GM12878 (cell line): ENCODE measurements around the gene FCGR3B. TPM values are rescaled to one million over a fixed set of nuclear protein-coding genes. Genes with fewer than 3 reads are reported as not detected.
"Not testable (repeated sequence)": the region's sequence is repeated elsewhere in the genome, so short reads cannot be mapped to it uniquely, and the experiment has no call there.

ENCODE experiments used
- ATAC-seq: fragments of 200-7000 bp; cut with Tn5 transposase; 3 replicates; pipeline ENCODE4 v1.9.1; 2020; ENCODE audit warnings: mild to moderate bottlenecking, moderate library complexity
- BruUV-seq: library from RNA; stranded (reverse); fragments of 400-500 nt; replicated peaks from 2 replicates; lab custom pipeline; 2021; lab: Mats Ljungman, UMichigan
- CTCF ChIA-PET: fragments of 300-600 bp; sonication (Branson Sonifier 250); formaldehyde crosslinking; extraction: SDS; loops from one replicate; lab custom pipeline; 2021; ENCODE audit warnings: inconsistent platforms; lab: Yijun Ruan, JAX
- POLR2A ChIA-PET: fragments of 350-600 bp; formaldehyde crosslinking; extraction: SDS; loops from one replicate; lab custom pipeline; 2021; ENCODE audit warnings: inconsistent platforms; lab: Charles Lee
- RAD21 ChIA-PET: fragments of 300-600 bp; sonication (Branson Sonifier 250); formaldehyde crosslinking; loops from one replicate; lab custom pipeline; 2023; ENCODE audit warnings: antibody characterized with exemption; ENCODE audit not compliant: unreplicated experiment; lab: Charles Lee
- SMC1A ChIA-PET: fragments of 300-600 bp; sonication (Branson Sonifier 250); formaldehyde crosslinking; loops from one replicate; lab custom pipeline; 2023; ENCODE audit not compliant: unreplicated experiment, uncharacterized antibody; lab: Charles Lee
- DNase-seq: peaks from one replicate; pipeline ENCODE4 v3.0.0-alpha.2; 2011; ENCODE audit warnings: low read depth, low spot score
- FAIRE-seq: peaks from 3 replicates; lab custom pipeline; 2011; peaks lifted over from hg19 to GRCh38; lab: Jason Lieb, UNC
- H2AFZ ChIP-seq: 2 replicates; pipeline ENCODE4 v1.6.0; 2011; ENCODE audit warnings: low read depth, low read length, control low read depth; ENCODE audit not compliant: control insufficient read depth
- H3K27ac ChIP-seq: 2 replicates; pipeline ENCODE4 v1.5.1; 2011; ENCODE audit warnings: control low read depth; ENCODE audit not compliant: control insufficient read depth, insufficient read depth
- H3K27me3 ChIP-seq, 2 experiments: replicated peaks in 1 of 2; 2 replicates each; pipeline versions ENCODE4 v1.6.0 to v1.6.1; 2011; ENCODE audit warnings: low read length in 1 of 2; ENCODE audit not compliant: control insufficient read depth in 2 of 2, insufficient read depth in 2 of 2
- H3K36me3 ChIP-seq, 2 experiments: 2 replicates each; pipeline ENCODE4 v1.5.1; 2011; ENCODE audit warnings: low read length in 1 of 2; ENCODE audit not compliant: control insufficient read depth in 2 of 2, insufficient read depth in 2 of 2
- H3K4me1 ChIP-seq: 2 replicates; pipeline ENCODE4 v1.6.1; 2011; ENCODE audit warnings: mild to moderate bottlenecking, low read length, moderate library complexity, mixed read lengths; ENCODE audit not compliant: control insufficient read depth, insufficient read depth
- H3K4me2 ChIP-seq: 2 replicates; pipeline ENCODE4 v1.6.0; 2011; ENCODE audit warnings: control low read depth; ENCODE audit not compliant: control insufficient read depth, insufficient read depth
- H3K4me3 ChIP-seq: fragments of 200-600 bp; sonication (generic); 2 replicates; pipeline ENCODE4 v1.5.1; 2016
- H3K79me2 ChIP-seq: 2 replicates; pipeline ENCODE4 v1.6.0; 2011; ENCODE audit warnings: low read length; ENCODE audit not compliant: control insufficient read depth, insufficient read depth
- H3K9ac ChIP-seq: 2 replicates; pipeline ENCODE4 v1.8.0; 2011; ENCODE audit warnings: low read length, control low read depth, mixed read lengths; ENCODE audit not compliant: control insufficient read depth, insufficient read depth
- H3K9me3 ChIP-seq: replicated peaks from 3 replicates; pipeline ENCODE4 v1.5.1; 2011; ENCODE audit warnings: mild to moderate bottlenecking, low read length; ENCODE audit not compliant: control insufficient read depth, insufficient read depth
- H4K20me1 ChIP-seq: 2 replicates; pipeline ENCODE4 v1.6.0; 2011; ENCODE audit not compliant: control insufficient read depth, insufficient read depth
- BHLHE40 ChIP-seq, 2 experiments: fragments of 450-650 bp in 1 of 2; IDR thresholded peaks; 2 replicates each; pipeline ENCODE4 v1.6.1; 2011 to 2017; ENCODE audit warnings: low read depth in 2 of 2, borderline replicate concordance in 1 of 2, improper control_type of control experiment in 1 of 2, low read length in 1 of 2, mild to moderate bottlenecking in 1 of 2
- CREM ChIP-seq: IDR thresholded peaks from 2 replicates; pipeline ENCODE4 v1.6.1; 2014; ENCODE audit warnings: antibody characterized with exemption, low read depth
- EED ChIP-seq: sonication (generic); IDR thresholded peaks from 2 replicates; pipeline ENCODE4 v1.6.1; 2016; ENCODE audit warnings: antibody characterized with exemption, low read depth
- ETV6 ChIP-seq, 2 experiments: fragments of 450-650 bp in 1 of 2; IDR thresholded peaks in 1 of 2; conservative IDR thresholded peaks in 1 of 2; 2 replicates each; pipeline ENCODE4 v1.6.1; 2014; ENCODE audit warnings: antibody characterized with exemption in 1 of 2, borderline replicate concordance in 1 of 2, low read depth in 1 of 2, mild to moderate bottlenecking in 1 of 2, moderate library complexity in 1 of 2
- NFIC ChIP-seq: IDR thresholded peaks from 2 replicates; pipeline ENCODE4 v1.6.1; 2012; ENCODE audit warnings: low read depth, mild to moderate bottlenecking, inconsistent platforms, low read length, moderate library complexity
- WGBS: methylation state at CpG from one replicate; pipeline ENCODE4 v1.1.6; 2016; ENCODE audit warnings: low lambda C conversion rate; ENCODE audit not compliant: insufficient replicate concordance, insufficient coverage; ENCODE audit errors: missing lambda C conversion rate; 5-methylcytosine and 5-hydroxymethylcytosine counted together
- in situ Hi-C: fragments of 300-500 bp; cut with MboI; formaldehyde crosslinking; loops from 9 replicates; pipeline ENCODE4 v1.14.3; 2018; ENCODE audit warnings: mixed read lengths
- intact Hi-C: fragments of 100-400 bp; cut with micrococcal nuclease; formaldehyde crosslinking; loops from one replicate; pipeline ENCODE4 v1.14.2; 2022; ENCODE audit not compliant: unreplicated experiment
- polyA plus RNA-seq, 11 experiments: library from polyadenylated mRNA; depleted of rRNA in 4 of 11; unstranded in 6 of 11; stranded (reverse) in 5 of 11; fragments of >200 nt; fragmentation: Nextera tagmentation in 4 of 11; fragmentation: Illumina TruSeq in 1 of 11; extraction: Ambion mirVana in 4 of 11; extraction: Trizol in 1 of 11; gene quantifications; 1 replicate in 1 of 11; 2 replicates in 10 of 11; pipeline versions ENCODE4 v1.2.1 to v1.2.3, GENCODE V29; 2011 to 2016; ENCODE audit warnings: inconsistent platforms in 2 of 11, missing spikeins in 2 of 11, low read depth in 1 of 11
- total RNA-seq, 4 experiments: library from RNA; depleted of rRNA in 3 of 4; stranded (reverse); fragments of >200 nt in 3 of 4; fragmentation: Illumina TruSeq in 1 of 4; extraction: Trizol in 1 of 4; gene quantifications; 2 replicates each; pipeline versions ENCODE4 v1.2.1 to v1.2.3, GENCODE V29; 2013 to 2021
- TF ChIP-seq, protein P1 (sequence below): fragments of 450-650 bp; IDR thresholded peaks from 2 replicates; pipeline ENCODE4 v1.6.1; 2017; ENCODE audit warnings: low read depth, mild to moderate bottlenecking, moderate library complexity
- TF ChIP-seq, protein P2 (sequence below): IDR thresholded peaks from 2 replicates; pipeline ENCODE4 v1.6.1; 2012; ENCODE audit warnings: low read length, inconsistent platforms

The FCGR3B gene
- total and polyA plus RNA-seq, 10 of the 15 experiments (the other 5 are each of a cell fraction or from before 2014, with no cell fraction given): not detected

DNA sequence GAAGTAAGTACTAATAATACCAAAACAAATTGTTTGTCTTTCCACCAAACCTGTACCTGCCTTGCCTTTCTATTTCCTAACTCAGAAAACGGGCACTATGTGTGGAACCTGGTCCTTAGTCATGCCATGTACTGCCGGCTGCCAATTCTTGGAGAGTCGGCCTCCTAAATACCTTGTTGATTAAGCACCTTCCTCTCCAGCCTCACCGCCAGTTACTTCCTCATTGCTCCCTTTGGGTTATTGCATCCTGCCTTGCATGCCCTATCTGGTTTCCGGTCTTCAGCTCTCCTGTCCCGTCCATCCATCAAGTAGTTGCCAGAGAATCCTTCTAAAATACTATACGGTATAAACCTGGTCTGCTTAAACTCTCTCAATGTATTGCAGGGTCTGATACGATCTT lies 8.9 kb downstream of the FCGR3B start:
- Histone ChIP-seq H3K4me1 (peaks cover 12% of the 10 kb centered on the region), H2AFZ (peak overlapping the region; percentile 55), H3K27ac (peak overlapping the region; percentile 33; the same call in 1 of the 2 replicates), H3K4me2 (peak overlapping the region; percentile 86; the same call in 1 of the 2 replicates), H3K4me3 (peak overlapping the region; percentile 48)
- H3K27me3 ChIP-seq, H3K79me2 ChIP-seq, DNase-seq, in situ Hi-C loops, H4K20me1 ChIP-seq, BruUV-seq, H3K36me3 ChIP-seq, CTCF ChIA-PET, POLR2A ChIA-PET, H3K9me3 ChIP-seq, H3K9ac ChIP-seq: not testable (repeated sequence)
- peak; percentile 62 for ATAC-seq
- TF ChIP-seq NFIC: 0 out of 2 replicates have a peak, but pooled peaks have one; percentile 39
- 0 out of 4 replicates have a peak, but pooled peaks of 1 of the 2 experiments have one; percentile 48 for TF ChIP-seq ETV6 (conservative IDR thresholded peaks at IDR 0.05 in 1 of 2, IDR thresholded peaks at IDR 0.05 in 1 of 2; ENCODE audit: borderline replicate concordance in 1 of 2, low read depth in 1 of 2)
- peak; percentile 36; the same call in 1 of the 2 replicates for TF ChIP-seq EED
- SMC1A ChIA-PET: interaction anchor here (1.8 kb wide), 1 partner anchor 117 kb away, joined by 6 read pairs; no protein-coding TSS in a partner anchor
- RAD21 ChIA-PET: interaction anchor here (1.0 to 3.4 kb wide), 3 partner anchors 116 to 415 kb away, joined by 3 to 20 read pairs (median 5); no protein-coding TSS in a partner anchor
- 11% methylated on average over 8 of the region's 8 CpGs for WGBS
- peak; percentile 18 for FAIRE-seq
- intact Hi-C loops: loop anchor here (5.0 kb wide), 1 partner anchor 80 kb away; no protein-coding TSS in a partner anchor

DNA sequence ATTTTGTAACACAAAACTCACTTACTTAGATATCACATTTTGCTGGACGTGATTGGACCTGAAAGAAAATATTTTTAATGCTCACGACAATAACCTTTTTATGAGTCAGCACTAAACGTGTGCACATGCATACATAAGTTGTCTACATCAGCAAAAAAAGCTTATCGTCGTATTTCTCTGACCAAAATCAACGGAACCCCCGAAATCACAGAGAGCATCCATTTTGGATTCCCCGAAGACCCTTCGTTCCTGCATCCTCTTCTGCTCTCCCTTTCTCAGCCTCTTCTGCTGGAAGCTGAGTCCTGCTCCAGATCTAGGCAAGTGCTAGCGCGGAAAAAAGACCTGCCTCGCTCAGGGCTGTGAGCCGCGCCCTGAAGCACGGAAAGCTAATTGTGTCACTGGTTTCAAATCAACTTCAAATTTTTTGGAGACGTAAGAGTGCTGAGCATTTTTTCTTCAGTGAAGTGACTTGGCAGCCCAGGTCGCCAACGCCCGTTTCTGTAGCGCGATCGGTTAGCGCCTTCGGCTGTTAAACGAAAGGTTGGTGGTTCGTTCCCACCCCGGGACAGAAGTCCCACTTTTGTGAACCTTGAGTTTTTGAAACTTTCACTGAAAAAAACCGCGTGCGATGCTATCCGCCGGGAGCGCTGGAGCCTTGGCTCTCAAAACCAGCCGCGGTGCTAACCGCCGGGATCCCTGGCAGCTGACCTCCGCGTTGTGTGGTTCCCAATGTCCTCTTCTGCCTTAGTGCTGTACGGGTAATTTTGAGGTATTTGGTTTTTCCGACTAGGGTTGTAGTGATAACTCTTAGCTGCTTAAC lies 9.6 kb downstream of the FCGR3B start:
- in situ Hi-C loops, H4K20me1 ChIP-seq, H3K79me2 ChIP-seq, FAIRE-seq, H3K36me3 ChIP-seq, BruUV-seq, H3K9me3 ChIP-seq, H3K27me3 ChIP-seq: not testable (repeated sequence)
- peak overlapping the region; percentile 35 for H3K9ac ChIP-seq
- ChIA-PET RAD21 (interaction anchor here (1.0 to 3.4 kb wide), 3 partner anchors 117 to 416 kb away, joined by 3 to 20 read pairs (median 5); no protein-coding TSS in a partner anchor), POLR2A (interaction anchor here (0.8 kb wide), 1 partner anchor 117 kb away, joined by 4 read pairs; no protein-coding TSS in a partner anchor), SMC1A (interaction anchor here (0.7 to 1.8 kb wide), 3 partner anchors 118 to 202 kb away, joined by 3 to 6 read pairs (median 4); no protein-coding TSS in a partner anchor), CTCF (interaction anchor here (0.6 to 0.8 kb wide), 3 partner anchors 82 to 153 kb away, joined by 3 to 4 read pairs (median 3); no protein-coding TSS in a partner anchor)
- peaks cover 12% of the 10 kb centered on the region for H3K4me1 ChIP-seq
- peak overlapping the region; percentile 73 for H3K27ac ChIP-seq
- WGBS: under 1% methylated on average over 41 of the region's 41 CpGs
- DNase-seq (peak; percentile 74), ATAC-seq (peak; percentile 77)
- H3K4me2 ChIP-seq: peak overlapping the region; percentile 86
- intact Hi-C loops: loop anchor here (5.0 kb wide), 1 partner anchor 79 kb away; no protein-coding TSS in a partner anchor
- peak overlapping the region; percentile 48 for H3K4me3 ChIP-seq
- peak overlapping the region; percentile 17 for H2AFZ ChIP-seq
- TF ChIP-seq CREM: peak; percentile 36; the same call in 1 of the 2 replicates
- TF ChIP-seq, protein P1, sequence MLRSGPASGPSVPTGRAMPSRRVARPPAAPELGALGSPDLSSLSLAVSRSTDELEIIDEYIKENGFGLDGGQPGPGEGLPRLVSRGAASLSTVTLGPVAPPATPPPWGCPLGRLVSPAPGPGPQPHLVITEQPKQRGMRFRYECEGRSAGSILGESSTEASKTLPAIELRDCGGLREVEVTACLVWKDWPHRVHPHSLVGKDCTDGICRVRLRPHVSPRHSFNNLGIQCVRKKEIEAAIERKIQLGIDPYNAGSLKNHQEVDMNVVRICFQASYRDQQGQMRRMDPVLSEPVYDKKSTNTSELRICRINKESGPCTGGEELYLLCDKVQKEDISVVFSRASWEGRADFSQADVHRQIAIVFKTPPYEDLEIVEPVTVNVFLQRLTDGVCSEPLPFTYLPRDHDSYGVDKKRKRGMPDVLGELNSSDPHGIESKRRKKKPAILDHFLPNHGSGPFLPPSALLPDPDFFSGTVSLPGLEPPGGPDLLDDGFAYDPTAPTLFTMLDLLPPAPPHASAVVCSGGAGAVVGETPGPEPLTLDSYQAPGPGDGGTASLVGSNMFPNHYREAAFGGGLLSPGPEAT: 0 out of 2 replicates have a peak, but pooled peaks have one; percentile 51
- peak in 1 of 2 experiments; percentile 12; a peak in 1 of 4 replicates for TF ChIP-seq BHLHE40 (IDR thresholded peaks at IDR 0.05; ENCODE audit: borderline replicate concordance in 1 of 2, low read depth in 2 of 2, low read length in 1 of 2)
- TF ChIP-seq, protein P2, sequence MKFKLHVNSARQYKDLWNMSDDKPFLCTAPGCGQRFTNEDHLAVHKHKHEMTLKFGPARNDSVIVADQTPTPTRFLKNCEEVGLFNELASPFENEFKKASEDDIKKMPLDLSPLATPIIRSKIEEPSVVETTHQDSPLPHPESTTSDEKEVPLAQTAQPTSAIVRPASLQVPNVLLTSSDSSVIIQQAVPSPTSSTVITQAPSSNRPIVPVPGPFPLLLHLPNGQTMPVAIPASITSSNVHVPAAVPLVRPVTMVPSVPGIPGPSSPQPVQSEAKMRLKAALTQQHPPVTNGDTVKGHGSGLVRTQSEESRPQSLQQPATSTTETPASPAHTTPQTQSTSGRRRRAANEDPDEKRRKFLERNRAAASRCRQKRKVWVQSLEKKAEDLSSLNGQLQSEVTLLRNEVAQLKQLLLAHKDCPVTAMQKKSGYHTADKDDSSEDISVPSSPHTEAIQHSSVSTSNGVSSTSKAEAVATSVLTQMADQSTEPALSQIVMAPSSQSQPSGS: peak; percentile 52; the same call in 1 of the 2 replicates
